ENCODE results near the gene COL9A3.

DNA sequence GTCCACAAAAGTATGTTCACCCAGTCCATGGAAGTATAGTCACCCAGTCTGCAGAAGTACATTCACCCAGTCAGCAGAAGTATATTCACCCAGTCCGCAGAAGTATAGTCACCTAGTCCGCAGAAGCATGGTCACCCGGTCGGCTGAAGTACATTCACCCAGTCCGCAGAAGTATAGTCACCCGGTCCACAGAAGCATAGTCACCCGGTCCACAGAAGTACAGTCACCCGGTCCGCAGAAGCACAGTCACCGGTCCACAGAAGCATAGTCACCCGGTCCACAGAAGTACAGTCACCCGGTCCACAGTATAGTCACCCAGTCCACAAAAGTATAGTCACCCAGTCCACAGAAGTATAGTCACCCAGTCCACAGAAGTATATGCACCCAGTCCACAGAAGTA, 36.0 kb downstream of the COL9A3 start:
- TF ChIP-seq, protein P1, sequence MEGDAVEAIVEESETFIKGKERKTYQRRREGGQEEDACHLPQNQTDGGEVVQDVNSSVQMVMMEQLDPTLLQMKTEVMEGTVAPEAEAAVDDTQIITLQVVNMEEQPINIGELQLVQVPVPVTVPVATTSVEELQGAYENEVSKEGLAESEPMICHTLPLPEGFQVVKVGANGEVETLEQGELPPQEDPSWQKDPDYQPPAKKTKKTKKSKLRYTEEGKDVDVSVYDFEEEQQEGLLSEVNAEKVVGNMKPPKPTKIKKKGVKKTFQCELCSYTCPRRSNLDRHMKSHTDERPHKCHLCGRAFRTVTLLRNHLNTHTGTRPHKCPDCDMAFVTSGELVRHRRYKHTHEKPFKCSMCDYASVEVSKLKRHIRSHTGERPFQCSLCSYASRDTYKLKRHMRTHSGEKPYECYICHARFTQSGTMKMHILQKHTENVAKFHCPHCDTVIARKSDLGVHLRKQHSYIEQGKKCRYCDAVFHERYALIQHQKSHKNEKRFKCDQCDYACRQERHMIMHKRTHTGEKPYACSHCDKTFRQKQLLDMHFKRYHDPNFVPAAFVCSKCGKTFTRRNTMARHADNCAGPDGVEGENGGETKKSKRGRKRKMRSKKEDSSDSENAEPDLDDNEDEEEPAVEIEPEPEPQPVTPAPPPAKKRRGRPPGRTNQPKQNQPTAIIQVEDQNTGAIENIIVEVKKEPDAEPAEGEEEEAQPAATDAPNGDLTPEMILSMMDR (IDR thresholded peaks at IDR 0.05) = no peak
- no peak for TF ChIP-seq POLR2A (IDR thresholded peaks at IDR 0.05; ENCODE audit: low read depth)

All from esophagus muscularis mucosa (tissue), 3 donors.